Activated naive CD4-positive, alpha-beta T cell treated with anti-CD3 and anti-CD28 coated beads for 36 hours (primary cell): ENCODE data around the gene CHKB. TPM values are rescaled to one million over a fixed set of nuclear protein-coding genes. Genes with fewer than 3 reads are reported as not detected.
A peak's percentile ranks its signal among the peaks of the same experiment; 100 is the strongest.
"Not testable (repeated sequence)": the region's sequence is repeated elsewhere in the genome, so short reads cannot be mapped to it uniquely, and the experiment has no call there.

Experiments used
- CTCF ChIA-PET: fragments of 350-600 bp; sonication (Branson Sonifier 250); formaldehyde crosslinking; loops from one replicate; lab custom pipeline; 2021; ENCODE audit warnings: antibody characterized with exemption; lab: Charles Lee
- DNase-seq: peaks from one replicate; pipeline ENCODE4 v3.0.0-alpha.2; 2020
- H3K27ac Mint-ChIP-seq: one replicate; pipeline ENCODE4 v1.8.0; 2021; ENCODE audit warnings: mild to moderate bottlenecking, mixed read lengths
- H3K27me3 Mint-ChIP-seq: one replicate; pipeline ENCODE4 v1.8.0; 2021; ENCODE audit warnings: low read depth, mixed read lengths
- H3K36me3 Mint-ChIP-seq: one replicate; pipeline ENCODE4 v1.8.0; 2021; ENCODE audit warnings: low read depth, mixed read lengths
- H3K4me1 Mint-ChIP-seq: one replicate; pipeline ENCODE4 v1.8.0; 2021; ENCODE audit warnings: low read depth, mixed read lengths
- H3K4me3 Mint-ChIP-seq: one replicate; pipeline ENCODE4 v1.8.0; 2021; ENCODE audit warnings: mild to moderate bottlenecking, moderate library complexity, mixed read lengths
- H3K9me3 Mint-ChIP-seq: one replicate; pipeline ENCODE4 v1.8.0; 2021; ENCODE audit warnings: mixed read lengths
- intact Hi-C: fragments of 100-400 bp; cut with micrococcal nuclease; formaldehyde crosslinking; loops from one replicate; pipeline ENCODE4 v1.15.1; 2023
- total RNA-seq, 2 experiments: library from RNA; stranded (reverse); gene quantifications; one replicate each; pipeline ENCODE4 v1.2.3, GENCODE V29; 2021

Gene CHKB
- total RNA-seq, 2 experiments from 2014 or later, result 71.0 to 81.4 TPM

- Mint-ChIP-seq H3K4me1 (peaks cover 40% of the 10 kb centered on the region), H3K9me3 (no peaks in the 10 kb centered on the region), H3K27me3 (no peaks in the 10 kb centered on the region), H3K27ac (peak overlapping the region; percentile 98), H3K4me3 (no peak overlapping the region), H3K36me3 (no peaks in the 10 kb centered on the region)
- no peak for DNase-seq
- intact Hi-C loops, result no loop called here
- CTCF ChIA-PET, result interaction anchor here (1.1 kb wide), 1 partner anchor 97 kb away, joined by 3 read pairs; no protein-coding TSS in a partner anchor
Measured at GRCh38 chr22:50622723-50623327, 40.2 kb upstream of the CHKB start.

- peak overlapping the region; percentile 98 for H3K27ac Mint-ChIP-seq
- CTCF ChIA-PET, result interaction anchor here (0.9 to 2.3 kb wide), 9 partner anchors 47 to 281 kb away, joined by 3 to 25 read pairs (median 4); partner anchors contain the start of genes SCO2 and SYCE3
- H3K4me3 Mint-ChIP-seq, result peak overlapping the region; percentile 72
- no peaks in the 10 kb centered on the region for H3K9me3 Mint-ChIP-seq
- H3K4me1 Mint-ChIP-seq, result peaks cover 40% of the 10 kb centered on the region
- DNase-seq, result peak; percentile 61
- H3K27me3 Mint-ChIP-seq, result no peaks in the 10 kb centered on the region
- no peaks in the 10 kb centered on the region for H3K36me3 Mint-ChIP-seq
- intact Hi-C loops, result loop anchor here (2.0 kb wide), 4 partner anchors 69 to 377 kb away; partner anchors contain the start of genes MAPK11, PPP6R2 and TUBGCP6
Measured at GRCh38 chr22:50621948-50622722, 39.5 kb upstream of the CHKB start.

GRCh38 chr22:50621356-50621880 is 38.8 kb upstream of the CHKB start:
- CTCF ChIA-PET, result interaction anchor here (0.5 to 2.3 kb wide), 26 partner anchors 8 to 378 kb away, joined by 3 to 25 read pairs (median 5); partner anchors contain the start of genes CHKB, KLHDC7B, LMF2 and NCAPH2

GRCh38 chr22:50620593-50621355 is 38.1 kb upstream of the CHKB start:
- peak; percentile 89 for DNase-seq
- H3K36me3 Mint-ChIP-seq, result no peaks in the 10 kb centered on the region
- H3K9me3 Mint-ChIP-seq, result no peaks in the 10 kb centered on the region
- no peaks in the 10 kb centered on the region for H3K27me3 Mint-ChIP-seq
- CTCF ChIA-PET, result interaction anchor here (0.5 to 2.3 kb wide), 32 partner anchors 8 to 493 kb away, joined by 3 to 25 read pairs (median 4); partner anchors contain the start of genes CHKB, HDAC10, KLHDC7B and LMF2
- H3K27ac Mint-ChIP-seq, result peak overlapping the region; percentile 98
- intact Hi-C loops, result loop anchor here (1.0 to 2.0 kb wide), 14 partner anchors 38 to 376 kb away; partner anchors contain the start of genes CHKB, MAPK11, NCAPH2 and PPP6R2
- H3K4me3 Mint-ChIP-seq, result peak overlapping the region; percentile 72
- peaks cover 35% of the 10 kb centered on the region for H3K4me1 Mint-ChIP-seq

More at GRCh38 chr22:50621356-50621880, 38.8 kb upstream of the CHKB start:
- intact Hi-C loops, result loop anchor here (2.0 kb wide), 4 partner anchors 69 to 377 kb away; partner anchors contain the start of genes MAPK11, PPP6R2 and TUBGCP6
- H3K4me1 Mint-ChIP-seq, result peaks cover 36% of the 10 kb centered on the region
- H3K36me3 Mint-ChIP-seq, result no peaks in the 10 kb centered on the region
- H3K9me3 Mint-ChIP-seq, result no peaks in the 10 kb centered on the region
- H3K4me3 Mint-ChIP-seq, result peak overlapping the region; percentile 72
- peak overlapping the region; percentile 98 for H3K27ac Mint-ChIP-seq
- peak; percentile 79 for DNase-seq
- no peaks in the 10 kb centered on the region for H3K27me3 Mint-ChIP-seq

GRCh38 chr22:50614296-50614695 is 31.6 kb upstream of the CHKB start:
- intact Hi-C loops, H3K27ac Mint-ChIP-seq, H3K9me3 Mint-ChIP-seq, DNase-seq, H3K36me3 Mint-ChIP-seq, H3K4me3 Mint-ChIP-seq, H3K4me1 Mint-ChIP-seq: not testable (repeated sequence)
- H3K27me3 Mint-ChIP-seq, result peaks cover 12% of the 10 kb centered on the region
- CTCF ChIA-PET, result interaction anchor here (0.6 kb wide), 1 partner anchor 226 kb away, joined by 3 read pairs; no protein-coding TSS in a partner anchor

GRCh38 chr22:50613291-50613981 is 30.8 kb upstream of the CHKB start:
- Mint-ChIP-seq H3K27me3 (peaks cover 15% of the 10 kb centered on the region), H3K4me3 (no peak overlapping the region), H3K36me3 (no peaks in the 10 kb centered on the region), H3K27ac (no peak overlapping the region), H3K4me1 (peaks cover 4% of the 10 kb centered on the region), H3K9me3 (no peaks in the 10 kb centered on the region)
- CTCF ChIA-PET, result no interaction called here
- no peak for DNase-seq
- intact Hi-C loops, result no loop called here

- Mint-ChIP-seq H3K36me3 (no peaks in the 10 kb centered on the region), H3K27ac (no peak overlapping the region), H3K9me3 (no peaks in the 10 kb centered on the region), H3K4me3 (no peak overlapping the region), H3K4me1 (peaks cover 4% of the 10 kb centered on the region), H3K27me3 (peaks cover 15% of the 10 kb centered on the region)
- intact Hi-C loops, result no loop called here
- CTCF ChIA-PET, result interaction anchor here (0.6 kb wide), 1 partner anchor 9 kb away, joined by 3 read pairs; no protein-coding TSS in a partner anchor
- DNase-seq, result no peak
Measured at GRCh38 chr22:50612528-50613221, 30.0 kb upstream of the CHKB start.

- Mint-ChIP-seq H3K9me3 (no peaks in the 10 kb centered on the region), H3K4me1 (peaks cover 4% of the 10 kb centered on the region), H3K36me3 (no peaks in the 10 kb centered on the region), H3K27me3 (peaks cover 20% of the 10 kb centered on the region), H3K4me3 (no peak overlapping the region), H3K27ac (no peak overlapping the region)
- CTCF ChIA-PET, result interaction anchor here (0.6 kb wide), 1 partner anchor 112 kb away, joined by 3 read pairs; no protein-coding TSS in a partner anchor
- DNase-seq, result no peak
- intact Hi-C loops, result no loop called here
Measured at GRCh38 chr22:50612168-50612527, 29.5 kb upstream of the CHKB start.

GRCh38 chr22:50611341-50612060 is 28.9 kb upstream of the CHKB start:
- Mint-ChIP-seq H3K27ac (no peak overlapping the region), H3K9me3 (no peaks in the 10 kb centered on the region), H3K4me3 (no peak overlapping the region), H3K27me3 (peaks cover 22% of the 10 kb centered on the region), H3K36me3 (no peaks in the 10 kb centered on the region), H3K4me1 (peaks cover 4% of the 10 kb centered on the region)
- DNase-seq, result no peak
- CTCF ChIA-PET, result interaction anchor here (0.6 kb wide), 1 partner anchor 111 kb away, joined by 3 read pairs; no protein-coding TSS in a partner anchor
- intact Hi-C loops, result no loop called here

GRCh38 chr22:50610581-50610980 is 27.9 kb upstream of the CHKB start:
- no peak overlapping the region for H3K27ac Mint-ChIP-seq
- CTCF ChIA-PET, result no interaction called here
- H3K4me3 Mint-ChIP-seq, result no peak overlapping the region
- no peaks in the 10 kb centered on the region for H3K36me3 Mint-ChIP-seq
- intact Hi-C loops, result no loop called here
- peaks cover 27% of the 10 kb centered on the region for H3K27me3 Mint-ChIP-seq
- H3K9me3 Mint-ChIP-seq, result no peaks in the 10 kb centered on the region
- peaks cover 4% of the 10 kb centered on the region for H3K4me1 Mint-ChIP-seq
- no peak for DNase-seq
